ENCODE measurements around the gene PRRC2B. TPM values are rescaled to one million over a fixed set of nuclear protein-coding genes. Genes with fewer than 3 reads are reported as not detected.
"Not testable (repeated sequence)": the region's sequence is repeated elsewhere in the genome, so short reads cannot be mapped to it uniquely, and the experiment has no call there.

Gene PRRC2B
- total RNA-seq, 6 experiments from 2014 or later: 53.7 to 82.6 (median 57.3) TPM

DNA sequence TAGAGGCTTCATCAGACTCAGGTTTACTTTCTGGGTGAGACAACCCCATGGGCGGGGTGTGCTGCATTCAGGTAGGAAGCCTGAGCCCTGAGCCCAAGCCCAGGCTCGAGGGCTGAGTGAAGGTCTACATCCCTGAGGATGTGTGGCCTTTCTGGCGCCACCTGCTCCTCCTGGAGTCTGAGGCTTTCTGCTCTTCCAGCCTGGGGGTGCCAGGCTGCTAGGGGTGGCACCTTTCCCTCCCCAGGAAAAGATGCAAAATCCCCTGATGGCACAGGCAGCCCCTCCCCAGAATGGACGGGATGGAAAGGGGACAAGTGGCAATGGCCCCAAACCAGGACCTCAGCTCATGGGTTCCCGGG is 44.4 kb upstream of the PRRC2B start:
- Histone ChIP-seq H3K36me3 (no peaks in the 10 kb centered on the region), H3K9me3 (no peaks in the 10 kb centered on the region), H3K27ac (no peak overlapping the region), H3K4me3 (no peak overlapping the region), H3K4me1 (peaks cover 0 to 8% (median 4%) of the 10 kb centered on the region in 4 donors), H3K27me3 (no peaks in the 10 kb centered on the region)
- WGBS (ENCODE audit: insufficient coverage, low coverage, low lambda C conversion rate, missing lambda C conversion rate): 40% methylated on average over 3 of the region's 5 CpGs
- TF ChIP-seq, protein P1, sequence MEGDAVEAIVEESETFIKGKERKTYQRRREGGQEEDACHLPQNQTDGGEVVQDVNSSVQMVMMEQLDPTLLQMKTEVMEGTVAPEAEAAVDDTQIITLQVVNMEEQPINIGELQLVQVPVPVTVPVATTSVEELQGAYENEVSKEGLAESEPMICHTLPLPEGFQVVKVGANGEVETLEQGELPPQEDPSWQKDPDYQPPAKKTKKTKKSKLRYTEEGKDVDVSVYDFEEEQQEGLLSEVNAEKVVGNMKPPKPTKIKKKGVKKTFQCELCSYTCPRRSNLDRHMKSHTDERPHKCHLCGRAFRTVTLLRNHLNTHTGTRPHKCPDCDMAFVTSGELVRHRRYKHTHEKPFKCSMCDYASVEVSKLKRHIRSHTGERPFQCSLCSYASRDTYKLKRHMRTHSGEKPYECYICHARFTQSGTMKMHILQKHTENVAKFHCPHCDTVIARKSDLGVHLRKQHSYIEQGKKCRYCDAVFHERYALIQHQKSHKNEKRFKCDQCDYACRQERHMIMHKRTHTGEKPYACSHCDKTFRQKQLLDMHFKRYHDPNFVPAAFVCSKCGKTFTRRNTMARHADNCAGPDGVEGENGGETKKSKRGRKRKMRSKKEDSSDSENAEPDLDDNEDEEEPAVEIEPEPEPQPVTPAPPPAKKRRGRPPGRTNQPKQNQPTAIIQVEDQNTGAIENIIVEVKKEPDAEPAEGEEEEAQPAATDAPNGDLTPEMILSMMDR (IDR thresholded peaks at IDR 0.05): no peak
- no peak for TF ChIP-seq POLR2A (IDR thresholded peaks at IDR 0.05)
- DNase-seq (no peak), ATAC-seq (no peak)
- intact Hi-C loops (cut with DNase I): no loop called here

GRCh38 chr9:131349881-131350563 is 43.9 kb upstream of the PRRC2B start:
- intact Hi-C loops (cut with DNase I): loop anchor here in 1 of 2 donors (10.0 kb wide), 1 partner anchor 125 kb away; no protein-coding TSS in a partner anchor
- peaks cover 0 to 8% (median 4%) of the 10 kb centered on the region in 4 donors for H3K4me1 ChIP-seq
- no peaks in the 10 kb centered on the region for H3K9me3 ChIP-seq
- H3K27me3 ChIP-seq: no peaks in the 10 kb centered on the region
- H3K27ac ChIP-seq: no peak overlapping the region
- DNase-seq (peak; percentile 88 to 93 (median 90)), ATAC-seq (peak; percentile 98 to 99 (median 98))
- 3% methylated on average over 18 of the region's 27 CpGs for WGBS (ENCODE audit: insufficient coverage, low coverage, low lambda C conversion rate, missing lambda C conversion rate)
- peak overlapping the region in 1 of 3 donors; percentile 32 for H3K4me3 ChIP-seq
- TF ChIP-seq, protein P1 (IDR thresholded peaks at IDR 0.05): peak; percentile 80 to 88 (median 88)
- TF ChIP-seq POLR2A (IDR thresholded peaks at IDR 0.05): no peak
- no peaks in the 10 kb centered on the region for H3K36me3 ChIP-seq

GRCh38 chr9:131356479-131356878 is 37.4 kb upstream of the PRRC2B start:
- not testable (repeated sequence) for H3K4me1 ChIP-seq, H3K4me3 ChIP-seq, H3K27ac ChIP-seq, H3K9me3 ChIP-seq, H3K27me3 ChIP-seq, H3K36me3 ChIP-seq
- intact Hi-C loops (cut with DNase I): loop anchor here in 1 of 2 donors (10.0 kb wide), 1 partner anchor 118 kb away; no protein-coding TSS in a partner anchor
- DNase-seq (peak in 1 of 3 donors; percentile 12), ATAC-seq (peak; percentile 67 to 85 (median 80))
- 30% methylated on average over 5 of the region's 6 CpGs for WGBS (ENCODE audit: insufficient coverage, low coverage, low lambda C conversion rate, missing lambda C conversion rate)

GRCh38 chr9:131358556-131358955 is 35.3 kb upstream of the PRRC2B start:
- Histone ChIP-seq H3K9me3 (no peaks in the 10 kb centered on the region), H3K4me1 (peaks cover 0 to 7% (median 0%) of the 10 kb centered on the region in 4 donors), H3K27me3 (no peaks in the 10 kb centered on the region), H3K36me3 (no peaks in the 10 kb centered on the region), H3K4me3 (no peak overlapping the region), H3K27ac (no peak overlapping the region)
- intact Hi-C loops (cut with DNase I): loop anchor here in 1 of 2 donors (10.0 kb wide), 1 partner anchor 116 kb away; no protein-coding TSS in a partner anchor
- no peak for TF ChIP-seq POLR2A (IDR thresholded peaks at IDR 0.05)
- TF ChIP-seq, protein P1 (IDR thresholded peaks at IDR 0.05): no peak
- DNase-seq: peak in 1 of 3 donors; percentile 20
- ATAC-seq: no peak
- WGBS (ENCODE audit: insufficient coverage, low coverage, low lambda C conversion rate, missing lambda C conversion rate): 74% methylated on average over 7 of the region's 10 CpGs

DNA sequence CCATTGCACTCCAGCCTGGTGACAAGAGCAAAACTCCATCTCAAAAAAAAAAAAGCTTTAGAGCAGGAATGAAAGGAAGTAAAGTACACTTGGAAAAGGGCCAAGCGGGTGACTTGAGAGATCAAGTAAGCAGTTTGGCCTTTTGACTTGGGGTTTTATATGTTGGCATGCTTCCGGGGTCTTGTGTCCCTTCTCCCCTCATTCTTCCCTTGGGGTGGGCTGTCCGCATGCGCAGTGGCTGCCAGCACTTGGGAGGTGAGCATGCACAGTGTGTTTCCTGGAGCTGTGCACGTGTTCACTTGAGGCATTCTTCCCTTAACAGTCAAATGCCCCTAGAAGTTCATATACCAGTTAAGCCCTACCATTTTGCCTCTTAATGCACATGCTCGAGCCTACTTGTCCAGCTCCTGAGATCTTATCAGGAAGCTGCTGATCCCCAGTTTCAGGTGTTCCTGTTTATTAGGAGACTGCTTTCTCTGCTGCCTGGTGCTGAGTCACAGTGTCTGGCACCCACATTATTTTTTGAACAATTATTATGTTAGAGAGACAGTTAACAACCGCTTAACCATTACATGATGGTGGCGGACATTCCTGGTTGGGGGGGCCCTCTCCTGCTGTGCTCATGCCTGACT is 32.6 kb upstream of the PRRC2B start:
- DNase-seq: peak in 1 of 3 donors; percentile 51
- 51% methylated on average over 6 of the region's 8 CpGs for WGBS (ENCODE audit: insufficient coverage, low coverage, low lambda C conversion rate, missing lambda C conversion rate)
- intact Hi-C loops (cut with DNase I): no loop called here

More for the DNA sequence above, 32.6 kb upstream of the PRRC2B start:
- peak in 3 of 4 donors; percentile 24 to 44 (median 38) for ATAC-seq
- no peak overlapping the region for H3K4me3 ChIP-seq
- H3K27me3 ChIP-seq: no peaks in the 10 kb centered on the region
- TF ChIP-seq, protein P1 (IDR thresholded peaks at IDR 0.05): no peak
- TF ChIP-seq POLR2A (IDR thresholded peaks at IDR 0.05): no peak
- no peaks in the 10 kb centered on the region for H3K9me3 ChIP-seq
- H3K36me3 ChIP-seq: no peaks in the 10 kb centered on the region
- H3K4me1 ChIP-seq: peaks cover 0 to 7% (median 0%) of the 10 kb centered on the region in 4 donors
- no peak overlapping the region for H3K27ac ChIP-seq

Data from right lobe of liver (tissue), 6 donors.